Naive thymus-derived CD8-positive, alpha-beta T cell (primary cell): ENCODE measurements around the gene MAEA. TPM values are rescaled to one million over a fixed set of nuclear protein-coding genes. Genes with fewer than 3 reads are reported as not detected.
A peak's percentile ranks its signal among the peaks of the same experiment; 100 is the strongest.

Experiments used
- ATAC-seq, 2 donors: fragments of 150-1000 bp; cut with Tn5 transposase in 1 of 2; sonication (Bioruptor Pico), chemical (Tn5 transposase) in 1 of 2; 1 replicate in 1 of 2; 2 replicates in 1 of 2; pipeline ENCODE4 v1.10.0; 2021; ENCODE audit warnings: mild to moderate bottlenecking in 2 of 2, moderate library complexity in 2 of 2
- POLR2A ChIA-PET: fragments of 350-600 bp; sonication (Branson Sonifier 250); formaldehyde crosslinking; loops from one replicate; lab custom pipeline; 2021; ENCODE audit warnings: antibody characterized with exemption; lab: Charles Lee
- DNase-seq, 10 donors: peaks; one replicate each; pipeline versions ENCODE4 v3.0.0 to v3.0.0-alpha.2; 2020 to 2022
- H3K27ac Mint-ChIP-seq, 10 donors: one replicate each; pipeline ENCODE4 v1.8.0; 2020 to 2022; ENCODE audit warnings: mild to moderate bottlenecking in 10 of 10, mixed read lengths in 10 of 10, moderate library complexity in 4 of 10, inconsistent platforms in 1 of 10
- H3K27me3 Mint-ChIP-seq, 5 donors: one replicate each; pipeline ENCODE4 v1.8.0; 2021 to 2022; ENCODE audit warnings: mixed read lengths in 5 of 5
- H3K36me3 Mint-ChIP-seq, 3 donors: one replicate each; pipeline ENCODE4 v1.8.0; 2020 to 2022; ENCODE audit warnings: mixed read lengths in 3 of 3, mild to moderate bottlenecking in 2 of 3, inconsistent platforms in 1 of 3
- H3K4me1 Mint-ChIP-seq, 4 donors: one replicate each; pipeline ENCODE4 v1.8.0; 2021 to 2022; ENCODE audit warnings: mixed read lengths in 4 of 4
- H3K4me3 Mint-ChIP-seq, 10 donors: one replicate each; pipeline ENCODE4 v1.8.0; 2020 to 2022; ENCODE audit warnings: mild to moderate bottlenecking in 10 of 10, mixed read lengths in 10 of 10, moderate library complexity in 6 of 10, inconsistent platforms in 1 of 10
- H3K9me3 Mint-ChIP-seq, 9 donors: one replicate each; pipeline ENCODE4 v1.8.0; 2020 to 2022; ENCODE audit warnings: mixed read lengths in 9 of 9, mild to moderate bottlenecking in 3 of 9, inconsistent platforms in 1 of 9, moderate library complexity in 1 of 9
- polyA plus RNA-seq, 3 donors: library from polyadenylated mRNA; unstranded; fragments of 300-500 nt; fragmentation: Illumina TruSeq; gene quantifications; one replicate each; pipeline ENCODE4 v1.2.3, GENCODE V29; 2021
- total RNA-seq, 8 experiments: library from RNA in 2 of 8; stranded (reverse) in 2 of 8; gene quantifications; one replicate each; pipeline ENCODE4 v1.2.3 and lab custom pipeline; 2021 to 2026

Gene MAEA
- total and polyA plus RNA-seq, 5 experiments from 2014 or later = 56.7 to 112 (median 75.1) TPM

DNA sequence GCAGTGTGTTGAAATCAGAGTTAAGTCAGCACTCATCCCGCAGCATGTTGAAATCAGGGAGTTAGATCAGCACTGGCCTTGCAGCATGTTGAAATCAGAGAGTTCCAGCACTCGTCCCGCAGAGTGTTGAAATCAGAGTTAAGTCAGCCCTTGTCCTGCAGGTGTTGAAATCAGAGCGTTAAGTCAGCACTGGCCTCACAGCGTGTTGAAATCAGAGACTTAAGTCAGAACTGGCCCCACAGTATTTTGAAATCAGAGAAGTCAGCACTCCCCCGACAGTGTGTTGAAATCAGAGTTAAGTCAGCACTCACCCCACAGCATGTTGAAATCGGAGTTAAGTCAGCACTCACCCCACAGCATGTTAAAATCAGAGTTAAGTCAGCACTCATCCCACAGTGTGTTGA lies 46.4 kb downstream of the MAEA start:
- Mint-ChIP-seq H3K4me1 (peaks cover 6 to 30% (median 17%) of the 10 kb centered on the region in 4 donors), H3K27me3 (no peaks in the 10 kb centered on the region), H3K4me3 (no peak overlapping the region), H3K9me3 (no peaks in the 10 kb centered on the region), H3K36me3 (peaks cover 0 to 65% (median 15%) of the 10 kb centered on the region in 3 donors), H3K27ac (peak overlapping the region in 5 of 10 donors; percentile 67 to 94 (median 79))
- no peak for DNase-seq
- POLR2A ChIA-PET = no interaction called here
- ATAC-seq = no peak

DNA sequence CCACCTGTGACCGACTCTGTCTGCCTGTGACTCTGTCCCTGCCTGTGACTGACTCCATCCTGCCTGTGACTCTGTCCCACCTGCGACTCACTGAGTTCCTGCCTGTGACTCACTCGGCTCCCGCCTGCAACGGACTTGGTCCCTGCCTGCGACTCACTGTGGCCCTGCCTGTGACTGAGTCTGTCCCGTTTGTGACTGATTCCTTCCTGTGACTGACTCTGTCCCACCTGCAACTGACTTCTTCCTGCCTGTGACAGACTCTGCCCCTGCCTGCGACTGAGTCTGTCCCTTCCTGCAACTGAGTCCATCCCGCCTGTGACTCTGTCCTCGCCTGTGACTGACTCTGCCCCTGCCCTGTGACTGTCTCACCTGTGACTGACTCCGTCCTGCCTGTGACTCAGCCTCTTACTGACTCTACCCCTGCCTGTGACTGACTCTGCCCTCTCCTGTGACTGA lies 47.7 kb downstream of the MAEA start:
- ATAC-seq = no peak
- H3K4me3 Mint-ChIP-seq = no peak overlapping the region
- POLR2A ChIA-PET = no interaction called here

DNA sequence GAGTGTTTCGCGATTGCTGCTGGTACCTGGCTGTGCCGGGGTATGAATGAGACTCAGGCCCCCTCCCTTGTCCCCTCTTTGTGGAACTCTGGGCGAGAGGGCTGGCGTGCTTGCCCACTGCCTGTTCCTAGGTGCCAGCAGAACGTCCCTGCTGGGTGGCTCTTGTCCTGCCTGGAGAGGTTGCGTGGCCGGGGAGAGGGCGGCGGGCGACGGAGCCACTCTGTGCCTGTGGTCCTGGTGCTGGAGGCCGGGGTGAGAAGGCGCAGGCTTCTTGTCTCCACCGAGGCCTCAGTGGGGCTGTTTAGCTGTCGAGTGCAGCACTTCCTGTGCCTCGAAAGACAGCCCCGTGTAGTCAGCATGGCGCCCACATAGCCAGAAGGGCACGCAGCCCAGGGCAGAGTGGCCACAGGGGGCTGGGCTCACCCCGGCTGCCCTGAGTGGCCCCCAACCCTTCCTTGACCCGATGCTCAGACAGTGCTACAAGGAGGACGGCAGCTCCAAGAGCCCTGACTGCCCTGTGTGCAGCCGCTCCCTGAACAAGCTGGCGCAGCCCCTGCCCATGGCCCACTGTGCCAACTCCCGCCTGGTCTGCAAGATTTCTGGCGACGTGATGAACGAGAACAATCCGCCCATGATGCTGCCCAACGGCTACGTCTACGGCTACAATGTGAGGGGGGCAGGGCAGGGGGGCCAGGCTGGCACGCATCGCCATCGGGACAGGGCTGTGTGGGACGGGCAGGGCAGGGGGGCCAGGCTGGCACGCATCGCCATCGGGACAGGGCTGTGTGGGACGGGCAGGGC lies 48.5 kb downstream of the MAEA start:
- Mint-ChIP-seq H3K27me3 (no peaks in the 10 kb centered on the region), H3K36me3 (peaks cover 0 to 57% (median 15%) of the 10 kb centered on the region in 3 donors), H3K27ac (peak overlapping the region in 4 of 10 donors; percentile 57 to 94 (median 68)), H3K4me1 (peaks cover 0 to 17% (median 8%) of the 10 kb centered on the region in 4 donors), H3K9me3 (no peaks in the 10 kb centered on the region), H3K4me3 (no peak overlapping the region)
- POLR2A ChIA-PET = no interaction called here
- DNase-seq = no peak
- ATAC-seq = no peak

More for the DNA sequence above, 47.7 kb downstream of the MAEA start:
- peak in 1 of 10 donors; percentile 18 for DNase-seq
- peak overlapping the region; percentile 41 to 94 (median 69) for H3K27ac Mint-ChIP-seq
- H3K4me1 Mint-ChIP-seq = peaks cover 0 to 18% (median 10%) of the 10 kb centered on the region in 4 donors
- no peaks in the 10 kb centered on the region for H3K27me3 Mint-ChIP-seq
- peaks cover 0 to 61% (median 15%) of the 10 kb centered on the region in 3 donors for H3K36me3 Mint-ChIP-seq
- no peaks in the 10 kb centered on the region for H3K9me3 Mint-ChIP-seq

DNA sequence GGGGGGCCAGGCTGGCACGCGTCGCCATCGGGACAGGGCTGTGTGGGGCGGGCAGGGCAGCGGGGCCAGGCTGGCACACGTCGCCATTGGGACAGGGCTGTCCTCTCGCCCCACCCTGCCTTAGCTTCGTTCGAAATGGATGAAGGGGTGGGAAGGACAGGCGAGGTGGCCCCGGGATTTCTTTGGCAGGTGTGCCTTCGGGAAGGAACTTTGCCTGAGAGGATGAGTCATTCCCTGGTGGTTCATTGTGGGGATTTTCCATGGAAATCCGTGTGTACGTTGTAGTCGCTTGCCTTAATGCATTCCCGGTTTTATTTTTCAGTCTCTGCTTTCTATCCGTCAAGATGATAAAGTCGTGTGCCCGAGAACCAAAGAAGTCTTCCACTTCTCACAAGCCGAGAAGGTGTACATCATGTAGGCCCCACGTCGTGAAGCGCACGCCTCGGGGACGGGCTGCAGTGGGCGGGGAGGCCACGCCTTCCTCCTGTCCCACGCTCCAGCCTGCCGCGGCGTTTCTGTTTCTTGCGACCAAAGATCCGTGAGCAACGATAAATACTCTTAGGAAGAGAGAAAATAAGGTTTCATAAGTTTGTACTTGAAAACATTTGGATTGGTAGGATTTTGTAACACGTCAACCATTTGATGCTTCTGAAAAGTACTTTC lies 49.2 kb downstream of the MAEA start:
- H3K36me3 Mint-ChIP-seq = peaks cover 0 to 57% (median 15%) of the 10 kb centered on the region in 3 donors
- no peak for DNase-seq

DNA sequence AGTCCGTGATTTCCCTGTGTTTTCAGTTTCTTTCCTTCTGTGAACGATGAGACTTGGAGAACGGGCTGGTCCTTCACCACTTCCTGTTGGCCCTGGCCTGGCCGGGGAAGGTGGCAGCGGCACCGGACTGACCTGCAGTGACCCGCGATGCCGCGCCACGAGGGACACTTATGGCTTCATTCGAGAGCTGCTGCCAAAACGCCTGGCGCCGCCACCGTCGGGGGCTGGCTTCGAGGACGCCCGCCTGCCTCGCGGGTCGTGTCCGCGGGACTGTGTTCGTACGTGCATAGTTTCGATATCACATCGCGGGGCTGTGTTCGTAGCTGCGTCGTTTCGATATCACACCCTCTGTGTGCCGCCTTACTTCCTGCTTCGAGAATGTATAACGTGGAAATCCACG lies 49.8 kb downstream of the MAEA start:
- no peak for ATAC-seq
- H3K4me1 Mint-ChIP-seq = peaks cover 2 to 17% (median 8%) of the 10 kb centered on the region in 4 donors
- no peaks in the 10 kb centered on the region for H3K27me3 Mint-ChIP-seq
- no peaks in the 10 kb centered on the region for H3K9me3 Mint-ChIP-seq
- no peak overlapping the region for H3K27ac Mint-ChIP-seq
- H3K36me3 Mint-ChIP-seq = peaks cover 0 to 52% (median 15%) of the 10 kb centered on the region in 3 donors
- POLR2A ChIA-PET = interaction anchor here (1.5 kb wide), 1 partner anchor 10 kb away, joined by 3 read pairs; no protein-coding TSS in a partner anchor
- no peak for DNase-seq
- no peak overlapping the region for H3K4me3 Mint-ChIP-seq

More for the DNA sequence above, 49.2 kb downstream of the MAEA start:
- Mint-ChIP-seq H3K27ac (peak overlapping the region in 2 of 10 donors; percentile 48 to 52), H3K9me3 (no peaks in the 10 kb centered on the region), H3K27me3 (no peaks in the 10 kb centered on the region), H3K4me3 (no peak overlapping the region), H3K4me1 (peaks cover 0 to 17% (median 8%) of the 10 kb centered on the region in 4 donors)
- no peak for ATAC-seq
- POLR2A ChIA-PET = no interaction called here

DNA sequence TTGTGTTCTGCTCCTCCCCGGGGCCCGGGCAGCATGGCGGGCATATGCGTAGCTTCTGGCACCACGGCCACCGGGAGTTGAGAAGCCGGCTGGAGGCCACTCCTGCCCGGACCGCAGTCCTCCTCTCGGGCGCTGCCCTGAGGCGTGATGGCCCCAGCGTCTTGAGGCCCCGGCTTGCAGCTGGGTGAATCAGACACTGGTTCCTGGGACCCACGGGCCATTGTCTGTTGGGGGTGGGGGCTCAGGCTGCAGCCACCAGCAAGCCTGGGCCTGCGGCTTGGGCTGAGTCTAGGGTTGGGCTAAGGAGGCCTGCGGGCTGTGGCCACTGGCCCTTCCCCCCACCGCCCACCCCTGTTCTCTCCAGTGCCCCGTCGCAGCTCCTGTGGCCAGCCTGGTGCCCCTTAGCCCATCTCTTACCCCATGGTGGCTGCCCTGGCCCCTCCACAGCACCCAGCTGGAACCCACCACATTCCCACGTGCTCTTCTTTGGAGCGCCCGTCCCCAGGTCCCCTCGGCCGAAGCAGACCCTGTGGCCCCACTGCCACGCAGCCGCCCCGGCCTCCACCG lies 50.6 kb downstream of the MAEA start:
- POLR2A ChIA-PET = interaction anchor here (1.5 kb wide), 1 partner anchor 11 kb away, joined by 3 read pairs; no protein-coding TSS in a partner anchor
- peaks cover 7 to 22% (median 13%) of the 10 kb centered on the region in 4 donors for H3K4me1 Mint-ChIP-seq
- H3K27me3 Mint-ChIP-seq = no peaks in the 10 kb centered on the region
- peaks cover 0 to 45% (median 15%) of the 10 kb centered on the region in 3 donors for H3K36me3 Mint-ChIP-seq
- ATAC-seq (no peak), DNase-seq (no peak)
- H3K4me3 Mint-ChIP-seq = no peak overlapping the region
- H3K27ac Mint-ChIP-seq = no peak overlapping the region
- H3K9me3 Mint-ChIP-seq = no peaks in the 10 kb centered on the region

DNA sequence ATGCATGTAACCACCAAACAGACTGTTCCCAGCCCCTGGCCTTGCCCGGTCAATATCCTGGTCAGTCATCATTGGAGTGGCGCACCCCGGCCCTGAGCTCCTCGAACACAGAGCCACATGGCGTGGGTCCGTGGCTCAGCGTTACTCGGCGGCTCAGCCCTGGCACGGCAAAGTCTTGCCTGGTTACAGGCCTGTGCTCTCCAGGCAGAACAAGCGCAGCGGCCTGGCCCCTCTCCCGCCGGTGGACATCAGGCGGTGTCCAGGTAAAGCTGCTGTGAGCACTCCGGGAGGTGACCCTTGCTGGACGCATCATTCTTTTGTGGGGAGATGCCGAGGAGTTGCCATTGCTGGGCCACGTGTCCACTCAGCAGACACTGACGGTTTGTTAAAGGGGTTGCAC lies 51.2 kb downstream of the MAEA start:
- Mint-ChIP-seq H3K27ac (peak overlapping the region in 1 of 10 donors; percentile 59), H3K9me3 (no peaks in the 10 kb centered on the region), H3K27me3 (no peaks in the 10 kb centered on the region), H3K4me1 (peaks cover 10 to 26% (median 18%) of the 10 kb centered on the region in 4 donors), H3K4me3 (no peak overlapping the region), H3K36me3 (peaks cover 0 to 45% (median 15%) of the 10 kb centered on the region in 3 donors)
- no peak for ATAC-seq
- POLR2A ChIA-PET = interaction anchor here (1.5 kb wide), 1 partner anchor 12 kb away, joined by 3 read pairs; no protein-coding TSS in a partner anchor
- DNase-seq = no peak

DNA sequence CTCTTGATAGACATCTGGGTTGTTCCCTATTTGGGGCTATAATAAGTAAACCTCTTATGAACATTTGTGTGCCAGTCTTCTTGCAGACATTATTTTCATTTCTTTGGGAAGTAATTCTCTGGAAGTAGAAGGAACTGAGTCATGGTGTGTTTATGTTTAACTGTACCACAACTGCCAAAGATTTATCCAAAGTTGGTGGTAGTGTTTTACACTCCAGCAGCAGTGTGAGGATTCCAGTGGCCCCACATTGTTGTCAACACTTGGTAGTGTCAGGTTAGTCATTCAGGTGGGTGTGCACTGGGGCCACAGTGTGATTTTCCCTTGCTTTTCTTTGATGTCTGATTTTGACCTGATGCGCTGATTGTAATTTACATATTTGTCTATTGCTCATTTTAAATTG lies 52.3 kb downstream of the MAEA start:
- H3K4me1 Mint-ChIP-seq = peaks cover 10 to 21% (median 20%) of the 10 kb centered on the region in 4 donors
- H3K27ac Mint-ChIP-seq = peak overlapping the region in 1 of 10 donors; percentile 61
- H3K9me3 Mint-ChIP-seq = no peaks in the 10 kb centered on the region

DNA sequence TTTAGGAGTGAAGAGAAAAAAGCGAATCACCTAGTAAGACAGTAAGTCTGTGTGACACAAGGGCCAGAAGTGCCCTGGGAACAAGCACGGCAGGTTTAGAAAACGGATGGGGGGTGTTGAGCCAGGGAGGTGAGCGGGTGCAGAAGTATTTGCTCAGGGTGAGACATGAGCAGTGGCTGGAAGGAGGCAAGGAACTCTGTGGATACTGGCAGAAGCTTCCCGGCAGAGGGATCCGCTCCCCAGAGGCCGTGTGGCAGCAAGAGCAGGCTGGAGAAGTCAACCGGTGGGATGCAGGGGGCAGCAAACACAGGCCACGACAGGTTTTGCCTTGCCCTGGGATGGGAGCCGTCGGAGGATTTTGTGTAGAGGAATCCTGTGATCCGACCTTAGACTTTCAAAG lies 55.0 kb downstream of the MAEA start:
- ATAC-seq = no peak
- H3K4me1 Mint-ChIP-seq = peaks cover 13 to 36% (median 31%) of the 10 kb centered on the region in 4 donors
- H3K36me3 Mint-ChIP-seq = peaks cover 0 to 14% (median 0%) of the 10 kb centered on the region in 3 donors
- POLR2A ChIA-PET = interaction anchor here (0.7 to 3.1 kb wide), 3 partner anchors 10 to 55 kb away, joined by 3 to 42 read pairs (median 4); partner anchors contain the start of gene MAEA
- H3K27me3 Mint-ChIP-seq = no peaks in the 10 kb centered on the region
- peak overlapping the region; percentile 62 to 98 (median 82) for H3K4me3 Mint-ChIP-seq
- H3K9me3 Mint-ChIP-seq = no peaks in the 10 kb centered on the region
- peak overlapping the region in 9 of 10 donors; percentile 67 to 88 (median 83) for H3K27ac Mint-ChIP-seq
- DNase-seq = no peak

More for the DNA sequence above, 52.3 kb downstream of the MAEA start:
- Mint-ChIP-seq H3K4me3 (no peak overlapping the region), H3K36me3 (peaks cover 0 to 36% (median 15%) of the 10 kb centered on the region in 3 donors), H3K27me3 (no peaks in the 10 kb centered on the region)
- ATAC-seq (no peak), DNase-seq (no peak)
- POLR2A ChIA-PET = no interaction called here

DNA sequence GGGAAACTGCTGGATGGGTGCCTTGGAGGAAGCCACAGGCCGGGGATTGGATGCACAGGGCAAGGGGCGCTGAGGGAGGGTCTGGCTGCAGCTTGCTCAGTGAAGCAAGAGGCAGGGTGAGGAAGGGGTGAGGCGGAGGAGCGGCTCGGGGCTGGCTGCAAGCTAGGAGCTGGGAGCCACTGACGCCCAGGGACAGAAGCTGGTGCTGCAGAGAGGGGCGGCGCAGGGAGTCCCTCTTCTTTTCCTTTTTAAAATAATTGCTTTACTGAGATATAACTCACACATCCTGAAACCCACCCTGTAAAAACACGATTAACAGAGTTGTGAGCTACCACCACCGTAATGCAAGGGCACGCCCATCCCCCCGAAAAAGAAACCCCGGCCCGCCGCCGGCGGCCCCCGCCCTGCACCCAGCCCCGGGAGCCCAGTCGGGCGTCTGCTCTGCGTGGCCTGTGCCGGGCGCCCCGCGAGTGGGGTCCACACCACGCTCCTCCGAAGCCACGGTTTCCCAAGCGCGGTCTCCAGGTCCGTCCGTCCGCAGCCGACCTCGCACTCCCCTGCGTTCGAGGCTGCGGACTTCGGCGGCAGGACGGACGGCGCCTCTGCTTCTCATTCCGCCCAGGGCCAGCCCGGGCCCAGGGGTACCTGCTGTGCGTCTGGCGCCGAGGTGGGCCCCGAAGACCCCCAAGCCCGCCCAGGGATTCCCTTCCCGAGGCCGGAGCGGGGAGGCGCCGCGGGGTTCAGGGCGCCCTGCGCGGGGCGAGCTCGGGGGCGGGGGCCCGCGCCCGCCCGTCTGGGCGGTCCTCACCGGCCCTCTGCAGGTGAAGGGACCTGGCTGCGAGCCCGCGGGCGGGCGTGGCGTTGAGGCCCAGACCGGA lies 56.5 kb downstream of the MAEA start:
- Mint-ChIP-seq H3K9me3 (no peaks in the 10 kb centered on the region), H3K27ac (peak overlapping the region; percentile 84 to 99 (median 94)), H3K4me3 (peak overlapping the region; percentile 82 to 98 (median 94)), H3K36me3 (peaks cover 0 to 6% (median 0%) of the 10 kb centered on the region in 3 donors), H3K4me1 (peaks cover 13 to 43% (median 33%) of the 10 kb centered on the region in 4 donors), H3K27me3 (no peaks in the 10 kb centered on the region)
- DNase-seq (peak; percentile 24 to 79 (median 59)), ATAC-seq (peak; percentile 30 to 46)
- POLR2A ChIA-PET = interaction anchor here (0.5 to 3.8 kb wide), 24 partner anchors 11 to 375 kb away, joined by 3 to 106 read pairs (median 4); partner anchors contain the start of genes CTBP1, MAEA, TACC3 and TMEM129

DNA sequence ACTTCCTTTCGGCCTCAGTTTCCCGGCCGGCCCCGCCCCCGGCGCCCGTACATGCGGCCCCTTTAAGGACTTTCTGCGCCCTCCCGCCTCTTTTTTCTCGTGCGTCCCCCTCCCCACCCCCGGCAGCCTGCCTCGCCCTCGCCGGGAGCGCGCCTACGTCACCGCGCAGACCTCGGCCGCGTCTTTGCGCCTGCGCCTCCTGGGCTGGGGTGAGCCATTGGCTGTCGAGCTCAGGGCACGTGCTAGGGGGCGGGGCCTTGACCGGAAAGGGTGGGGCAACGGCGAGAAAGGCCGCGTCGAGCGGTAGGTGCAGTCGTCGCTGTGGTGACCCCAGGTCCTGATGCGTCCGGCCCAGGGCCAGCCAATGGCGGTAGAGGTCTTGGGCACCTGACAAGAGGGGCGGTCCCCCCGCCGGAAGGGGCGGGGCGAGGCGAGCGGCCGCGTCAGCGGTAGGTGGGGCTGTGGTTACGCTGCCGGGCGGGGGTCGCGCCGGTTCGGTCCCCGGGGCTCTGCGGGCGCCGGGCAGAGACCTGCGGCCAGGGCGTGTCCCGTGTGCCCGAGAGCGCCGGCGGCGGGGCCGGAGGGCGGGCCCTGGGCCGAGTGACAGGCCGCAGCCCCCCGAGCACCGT lies 57.2 kb downstream of the MAEA start, which contains the start of gene UVSSA:
Gene UVSSA, plus strand, starts transcription at position 428 of the 629 bp plus-strand sequence. CDS start 884 bp downstream, outside the sequence.
- Mint-ChIP-seq H3K27me3 (no peaks in the 10 kb centered on the region), H3K4me1 (peaks cover 17 to 48% (median 39%) of the 10 kb centered on the region in 4 donors), H3K4me3 (peak within 1 kb of the TSS; percentile 83 to 98 (median 94)), H3K36me3 (peaks cover 0 to 4% (median 0%) of the 10 kb centered on the region in 3 donors), H3K27ac (peak within 1 kb of the TSS; percentile 84 to 99 (median 96)), H3K9me3 (no peaks in the 10 kb centered on the region)
- DNase-seq = peak; percentile 98 to 100 (median 100)
- POLR2A ChIA-PET = interaction anchor here (0.7 to 3.8 kb wide), 22 partner anchors 9 to 374 kb away, joined by 3 to 106 read pairs (median 4); partner anchors contain the start of genes CTBP1, MAEA, TACC3 and TMEM129
- peak; percentile 89 to 93 for ATAC-seq
